Prostate gland (tissue), 2 donors: ENCODE results near the gene SORBS1.

Experiments used
- CTCF ChIP-seq, 4 experiments: fragments of 200-600 bp in 2 of 4; fragments of 450-650 bp in 2 of 4; sonication (generic) in 2 of 4; IDR thresholded peaks; 1 replicate in 3 of 4; 2 replicates in 1 of 4; pipeline ENCODE4 v1.5.1; 2016 to 2019; ENCODE audit warnings: antibody characterized with exemption in 4 of 4, mild to moderate bottlenecking in 2 of 4, moderate library complexity in 2 of 4
- POLR2A ChIP-seq: fragments of 450-650 bp; IDR thresholded peaks from one replicate; pipeline ENCODE4 v1.6.1; 2016; ENCODE audit warnings: antibody characterized with exemption, mild to moderate bottlenecking
- POLR2AphosphoS5 ChIP-seq: sonication (generic); formaldehyde crosslinking; IDR thresholded peaks from one replicate; pipeline ENCODE4 v1.6.1; 2017; ENCODE audit warnings: antibody characterized with exemption

- no peak for TF ChIP-seq CTCF (IDR thresholded peaks at IDR 0.05)
- no peak for TF ChIP-seq POLR2AphosphoS5
- no peak for TF ChIP-seq POLR2A
These were observed 224.5 kb downstream of the SORBS1 start for GRCh38 chr10:95336702-95337101.
